OCI-M1 (cell line): Measurements from ENCODE around the gene USP46.

Experiments used
- DNase-seq: peaks from one replicate; lab custom pipeline; 2025; lab: John Stamatoyannopoulos, UW

USP46 gene

GRCh38 chr4:52655506-52655905 is 3.6 kb downstream of the USP46 start:
- DNase-seq, result peak; percentile 73

GRCh38 chr4:52651996-52652672 is 7.0 kb downstream of the USP46 start:
- no peak for DNase-seq

- DNase-seq, result no peak
These were observed 10.3 kb downstream of the USP46 start for GRCh38 chr4:52648836-52649235.

- no peak for DNase-seq
These were observed 12.4 kb downstream of the USP46 start for GRCh38 chr4:52646741-52647140.

- no peak for DNase-seq
These were observed 13.0 kb downstream of the USP46 start for GRCh38 chr4:52646096-52646495.

GRCh38 chr4:52645300-52645699 is 13.8 kb downstream of the USP46 start:
- DNase-seq, result no peak

- DNase-seq, result no peak
These were observed 15.3 kb downstream of the USP46 start for GRCh38 chr4:52643785-52644244.

- no peak for DNase-seq
These were observed 15.9 kb downstream of the USP46 start for GRCh38 chr4:52643190-52643589.

GRCh38 chr4:52641854-52642563 is 17.1 kb downstream of the USP46 start:
- peak; percentile 6 for DNase-seq

GRCh38 chr4:52640808-52641565 is 18.1 kb downstream of the USP46 start:
- DNase-seq, result no peak

GRCh38 chr4:52638717-52639116 is 20.4 kb downstream of the USP46 start:
- peak; percentile 71 for DNase-seq

GRCh38 chr4:52637116-52637515 is 22.0 kb downstream of the USP46 start:
- no peak for DNase-seq

GRCh38 chr4:52635560-52635959 is 23.5 kb downstream of the USP46 start:
- no peak for DNase-seq

- DNase-seq, result no peak
These were observed 24.0 kb downstream of the USP46 start for GRCh38 chr4:52635130-52635529.

- no peak for DNase-seq
These were observed 25.3 kb downstream of the USP46 start for GRCh38 chr4:52633846-52634245.

- no peak for DNase-seq
These were observed 30.1 kb downstream of the USP46 start for GRCh38 chr4:52628974-52629373.

GRCh38 chr4:52628543-52628942 is 30.6 kb downstream of the USP46 start:
- DNase-seq, result no peak

GRCh38 chr4:52627876-52628275 is 31.2 kb downstream of the USP46 start:
- no peak for DNase-seq

GRCh38 chr4:52625216-52625615 is 33.9 kb downstream of the USP46 start:
- no peak for DNase-seq

GRCh38 chr4:52622564-52622963 is 36.5 kb downstream of the USP46 start:
- DNase-seq, result no peak

- no peak for DNase-seq
These were observed 37.5 kb downstream of the USP46 start for GRCh38 chr4:52621567-52621966.

GRCh38 chr4:52619591-52619931 is 39.5 kb downstream of the USP46 start:
- DNase-seq, result no peak
